SK-N-MC (cell line): ENCODE results near the gene DNLZ.

ENCODE experiments used
- DNase-seq: peaks from one replicate; pipeline ENCODE4 v3.0.0-alpha.2; 2011; ENCODE audit warnings: low read depth, low spot score
- H3K27ac ChIP-seq: fragments of 200-600 bp; sonication (generic); 2 replicates; pipeline ENCODE4 v1.5.1; 2016; ENCODE audit warnings: mixed run types
- H3K36me3 ChIP-seq: fragments of 200-600 bp; sonication (generic); 2 replicates; pipeline ENCODE4 v1.6.1; 2017; ENCODE audit warnings: antibody characterized with exemption, low read length, mixed read lengths; ENCODE audit not compliant: insufficient read depth
- H3K4me3 ChIP-seq: fragments of 200-600 bp; sonication (generic); 2 replicates; pipeline ENCODE4 v1.5.1; 2016
- H3K9ac ChIP-seq: fragments of 200-600 bp; sonication (generic); 2 replicates; pipeline ENCODE4 v1.8.0; 2017; ENCODE audit warnings: mixed run types, mixed read lengths; ENCODE audit not compliant: insufficient read length
- H3K9me3 ChIP-seq: fragments of 200-600 bp; sonication (generic); 2 replicates; pipeline ENCODE4 v1.6.1; 2017; ENCODE audit warnings: low read depth, mild to moderate bottlenecking, antibody characterized with exemption, low read length, moderate library complexity, mixed read lengths
- EZH2 ChIP-seq: fragments of 200-600 bp; sonication (generic); IDR thresholded peaks from one replicate; pipeline ENCODE4 v1.6.1; 2017; ENCODE audit warnings: antibody characterized with exemption
- FOXP2 ChIP-seq: optimal IDR thresholded peaks from 2 replicates; pipeline ENCODE3; 2011; ENCODE audit warnings: mild to moderate bottlenecking, moderate library complexity; ENCODE audit not compliant: insufficient read depth; ENCODE audit errors: extremely low read length, control extremely low read depth
- POLR2AphosphoS5 ChIP-seq: IDR thresholded peaks from 2 replicates; pipeline ENCODE4 v1.6.1; 2012; ENCODE audit warnings: mild to moderate bottlenecking, low read depth, low read length, borderline replicate concordance

DNLZ gene

DNA sequence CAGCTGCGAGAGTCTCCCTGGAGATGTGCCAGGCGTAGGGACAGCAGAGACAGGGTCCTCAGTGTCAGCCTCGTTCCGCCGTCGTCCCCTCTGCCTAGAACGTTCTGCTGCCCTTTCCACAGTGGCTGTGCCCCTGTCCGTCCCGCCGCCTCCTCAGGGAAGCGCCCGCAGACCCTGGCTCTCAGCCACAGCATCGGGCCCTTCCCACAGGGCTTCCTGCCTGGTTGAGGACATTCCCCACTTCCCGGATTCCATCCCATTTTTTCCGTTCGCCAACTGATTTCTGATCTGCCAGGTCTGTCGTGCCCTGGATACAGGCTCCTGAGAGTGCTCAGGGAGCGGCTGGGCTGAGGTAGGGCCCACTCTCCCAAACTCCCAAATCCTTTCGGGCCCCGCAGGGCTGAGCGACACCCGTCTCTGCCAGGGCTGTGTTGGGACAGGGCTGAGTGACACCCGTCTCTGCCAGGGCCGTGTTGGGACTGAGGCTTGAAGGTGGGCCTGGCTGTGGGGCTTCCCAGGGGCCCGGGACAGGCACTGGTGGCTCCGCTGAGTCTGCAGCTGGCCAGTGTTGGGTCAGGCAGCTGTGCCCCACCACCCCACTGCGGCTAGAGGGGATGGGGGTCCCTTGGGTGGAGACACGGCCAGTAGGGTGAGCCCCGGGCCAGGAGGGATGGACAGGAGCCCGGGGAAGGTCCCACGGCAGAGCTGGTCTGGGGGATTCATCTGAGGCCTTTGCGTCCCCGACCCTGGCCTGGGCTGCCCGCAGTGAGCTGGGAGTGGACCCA lies 15.9 kb downstream of the DNLZ start:
- Histone ChIP-seq H3K9me3 (no peaks in the 10 kb centered on the region), H3K27ac (no peak overlapping the region), H3K4me3 (no peak overlapping the region), H3K9ac (no peak overlapping the region), H3K36me3 (no peaks in the 10 kb centered on the region)
- no peak for DNase-seq
- no peak; the same call in 1 of the 2 replicates for TF ChIP-seq POLR2AphosphoS5
- TF ChIP-seq EZH2: no peak
- no peak for TF ChIP-seq FOXP2

- TF ChIP-seq FOXP2: no peak
- peak; percentile 6; the same call in 1 of the 2 replicates for TF ChIP-seq POLR2AphosphoS5
- DNase-seq: no peak
- Histone ChIP-seq H3K9me3 (no peaks in the 10 kb centered on the region), H3K36me3 (no peaks in the 10 kb centered on the region), H3K9ac (no peak overlapping the region), H3K27ac (no peak overlapping the region), H3K4me3 (no peak overlapping the region)
These were observed 16.5 kb downstream of the DNLZ start for GRCh38 chr9:136346927-136347465.

DNA sequence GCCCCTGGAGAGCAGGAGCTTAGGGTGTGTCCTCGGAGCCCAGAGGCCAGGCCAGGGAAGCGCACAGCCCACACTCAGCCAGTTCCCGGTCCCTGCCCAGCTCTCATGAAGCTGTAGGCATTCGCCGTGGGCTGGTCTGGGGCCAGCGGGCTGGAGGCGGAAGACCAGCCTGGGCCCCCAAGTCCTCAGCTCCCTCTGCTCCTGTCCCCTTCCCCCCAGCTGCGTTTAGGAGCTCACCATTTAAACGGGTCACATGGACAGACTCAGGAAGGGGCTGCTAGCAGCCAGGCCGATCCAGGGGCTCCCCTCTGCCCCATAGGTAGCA lies 17.4 kb downstream of the DNLZ start:
- DNase-seq: no peak
- Histone ChIP-seq H3K27ac (no peak overlapping the region), H3K36me3 (no peaks in the 10 kb centered on the region), H3K4me3 (no peak overlapping the region), H3K9ac (no peak overlapping the region), H3K9me3 (no peaks in the 10 kb centered on the region)
- TF ChIP-seq POLR2AphosphoS5: no peak
- TF ChIP-seq FOXP2: no peak
- TF ChIP-seq EZH2: no peak

- TF ChIP-seq FOXP2: no peak
- no peak for TF ChIP-seq EZH2
- TF ChIP-seq POLR2AphosphoS5: no peak; the same call in 1 of the 2 replicates
- no peak overlapping the region for H3K9ac ChIP-seq
- no peaks in the 10 kb centered on the region for H3K9me3 ChIP-seq
- DNase-seq: no peak
- H3K4me3 ChIP-seq: no peak overlapping the region
- H3K27ac ChIP-seq: no peak overlapping the region
- H3K36me3 ChIP-seq: no peaks in the 10 kb centered on the region
These were observed 18.0 kb downstream of the DNLZ start for GRCh38 chr9:136345281-136346156.

DNA sequence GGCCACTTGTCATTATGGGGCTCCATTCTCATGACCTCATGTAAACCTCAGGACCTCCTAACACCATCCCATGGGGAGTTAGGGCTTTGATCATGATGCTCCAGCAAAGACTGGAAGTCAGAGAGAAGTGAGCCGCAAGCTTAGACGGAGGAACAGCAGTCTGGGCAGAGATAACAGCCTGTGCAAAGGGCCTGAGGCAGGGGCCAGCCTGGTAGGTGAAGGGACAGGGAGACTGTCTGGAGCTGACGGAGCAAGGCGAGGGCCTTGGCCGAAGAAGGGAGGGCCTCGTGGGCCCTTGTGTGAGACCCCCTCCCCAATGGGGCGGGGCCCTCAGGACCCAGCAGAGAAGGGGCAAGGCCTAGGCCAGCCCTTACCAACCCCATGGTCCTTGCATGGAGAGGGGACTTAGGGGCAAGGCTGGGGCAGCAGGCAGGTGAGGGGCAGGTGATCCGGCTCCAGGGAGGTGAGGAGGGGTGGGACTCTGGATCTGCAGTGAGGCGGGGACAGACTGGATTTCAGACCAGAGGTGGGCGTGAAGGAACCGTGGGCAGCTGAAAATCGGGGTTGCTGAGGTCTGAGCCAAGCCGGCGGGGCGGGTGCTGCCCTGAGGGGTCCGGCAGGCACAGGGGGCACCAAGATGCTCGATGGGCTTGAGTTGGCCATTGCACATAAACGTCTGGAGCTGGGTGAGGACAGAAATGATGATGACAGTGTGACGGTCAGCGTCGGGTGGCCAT lies 18.8 kb downstream of the DNLZ start:
- Histone ChIP-seq H3K9me3 (no peaks in the 10 kb centered on the region), H3K36me3 (no peaks in the 10 kb centered on the region), H3K9ac (no peak overlapping the region), H3K4me3 (no peak overlapping the region), H3K27ac (no peak overlapping the region)
- no peak for DNase-seq
- TF ChIP-seq EZH2 (no peak), FOXP2 (no peak), POLR2AphosphoS5 (no peak)

GRCh38 chr9:136343884-136344269 lies 19.7 kb downstream of the DNLZ start:
- Histone ChIP-seq H3K9me3 (no peaks in the 10 kb centered on the region), H3K4me3 (no peak overlapping the region), H3K27ac (no peak overlapping the region), H3K9ac (no peak overlapping the region), H3K36me3 (no peaks in the 10 kb centered on the region; the same call in 1 of the 2 replicates)
- no peak for DNase-seq
- TF ChIP-seq POLR2AphosphoS5 (no peak), FOXP2 (no peak), EZH2 (no peak)

DNA sequence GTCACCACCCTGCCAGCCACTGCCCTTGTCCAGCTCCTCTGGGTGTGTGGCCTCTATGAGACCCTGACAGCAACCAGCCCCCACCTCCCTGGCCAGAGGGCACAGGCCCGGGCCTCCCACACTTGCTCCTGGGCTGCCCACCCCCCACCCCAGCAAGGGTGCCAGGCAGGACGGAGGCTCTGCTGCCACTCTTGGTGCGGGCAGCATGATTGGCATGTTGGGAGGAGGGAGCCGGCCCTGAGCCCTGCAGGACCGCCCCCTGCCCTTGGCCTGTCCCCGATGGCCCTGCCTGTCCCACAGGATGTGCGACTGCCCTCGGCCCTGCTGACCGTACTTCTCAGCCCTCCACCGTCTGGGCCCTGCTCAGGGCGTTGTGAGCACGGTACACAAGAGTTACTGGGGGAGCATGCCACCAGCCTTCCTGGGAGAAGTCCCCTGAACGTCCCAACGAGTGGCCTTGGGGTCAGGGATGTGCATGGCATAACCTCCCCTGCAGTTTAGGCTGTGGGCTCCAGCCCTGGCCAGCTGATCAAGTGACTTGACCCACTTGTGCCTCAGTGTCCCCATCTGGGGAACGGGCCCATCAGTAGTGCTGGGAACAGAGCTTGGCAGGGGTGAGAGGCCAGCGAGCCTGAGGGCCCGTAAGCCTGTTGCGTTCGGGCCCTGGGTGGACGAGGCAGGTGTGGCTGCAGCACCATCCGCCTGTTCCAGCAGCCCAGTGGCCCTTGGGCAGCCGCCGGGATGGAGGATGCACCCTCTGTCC lies 20.2 kb downstream of the DNLZ start:
- H3K36me3 ChIP-seq: peaks cover 2% of the 10 kb centered on the region; the same call in 1 of the 2 replicates
- H3K27ac ChIP-seq: peak overlapping the region; percentile 56; the same call in 1 of the 2 replicates
- H3K9me3 ChIP-seq: no peaks in the 10 kb centered on the region
- DNase-seq: no peak
- TF ChIP-seq EZH2: no peak
- no peak for TF ChIP-seq POLR2AphosphoS5
- no peak for TF ChIP-seq FOXP2
- no peak overlapping the region for H3K9ac ChIP-seq
- H3K4me3 ChIP-seq: peak overlapping the region; percentile 44
